GM19240 (cell line): Measurements from ENCODE around the gene SERPINB11.
"Not testable (repeated sequence)": the region's sequence is repeated elsewhere in the genome, so short reads cannot be mapped to it uniquely, and the experiment has no call there.

Experiments used
- DNase-seq: peaks from one replicate; pipeline ENCODE4 v3.0.0; 2011; ENCODE audit warnings: low spot score; ENCODE audit not compliant: insufficient read length

The SERPINB11 gene

GRCh38 chr18:63702660-63703059 is at the start of gene SERPINB11:
SERPINB11 (plus strand) TSS chr18:63702960; CDS start chr18:63710194, 7,234 bp downstream.
- no peak for DNase-seq

GRCh38 chr18:63658920-63659319 is 43.8 kb upstream of the SERPINB11 start:
- DNase-seq, result not testable (repeated sequence)

- not testable (repeated sequence) for DNase-seq
These were observed 41.0 kb upstream of the SERPINB11 start, which contains the start of gene SERPINB3 for GRCh38 chr18:63661750-63662149. SERPINB3 (minus strand) TSS chr18:63661893; CDS start chr18:63661216, 677 bp downstream.

- DNase-seq, result no peak
These were observed 38.2 kb upstream of the SERPINB11 start for GRCh38 chr18:63664571-63664970.

GRCh38 chr18:63676526-63677323 is 26.0 kb upstream of the SERPINB11 start:
- DNase-seq, result no peak

- DNase-seq, result no peak
These were observed 25.1 kb upstream of the SERPINB11 start for GRCh38 chr18:63677500-63678225.

GRCh38 chr18:63679820-63680606 is 22.7 kb upstream of the SERPINB11 start:
- no peak for DNase-seq

- no peak for DNase-seq
These were observed 21.1 kb upstream of the SERPINB11 start for GRCh38 chr18:63681449-63682340.

- no peak for DNase-seq
These were observed 19.6 kb upstream of the SERPINB11 start for GRCh38 chr18:63683152-63683551.

GRCh38 chr18:63683890-63684289 is 18.9 kb upstream of the SERPINB11 start:
- no peak for DNase-seq

- DNase-seq, result no peak
These were observed 18.0 kb upstream of the SERPINB11 start for GRCh38 chr18:63684718-63685117.

- no peak for DNase-seq
These were observed 15.9 kb upstream of the SERPINB11 start for GRCh38 chr18:63686871-63687270.

- DNase-seq, result no peak
These were observed 13.7 kb upstream of the SERPINB11 start for GRCh38 chr18:63689064-63689463.

GRCh38 chr18:63697097-63697660 is 5.6 kb upstream of the SERPINB11 start:
- no peak for DNase-seq

- no peak for DNase-seq
These were observed 2.3 kb upstream of the SERPINB11 start for GRCh38 chr18:63700501-63700900.

GRCh38 chr18:63701952-63702351 is 808 bp upstream of the SERPINB11 start:
- no peak for DNase-seq

GRCh38 chr18:63705401-63705800 is 2.6 kb downstream of the SERPINB11 start:
- no peak for DNase-seq

- no peak for DNase-seq
These were observed 5.1 kb downstream of the SERPINB11 start for GRCh38 chr18:63707816-63708215.

GRCh38 chr18:63708650-63709049 is 5.9 kb downstream of the SERPINB11 start:
- DNase-seq, result no peak
